Activated CD4-positive, alpha-beta T cell treated with anti-CD3 and anti-CD28 coated beads, Interleukin-10, Interleukin-2, amounts not matched to agents 100 ng/mL and 50 ng/mL, durations not matched to agents 16 hours and 8 hours (primary cell): ENCODE measurements around the gene DUSP2.

Experiments used
- DNase-seq: peaks from one replicate; pipeline ENCODE4 v3.0.0-alpha.2; 2020

Gene DUSP2

DNA sequence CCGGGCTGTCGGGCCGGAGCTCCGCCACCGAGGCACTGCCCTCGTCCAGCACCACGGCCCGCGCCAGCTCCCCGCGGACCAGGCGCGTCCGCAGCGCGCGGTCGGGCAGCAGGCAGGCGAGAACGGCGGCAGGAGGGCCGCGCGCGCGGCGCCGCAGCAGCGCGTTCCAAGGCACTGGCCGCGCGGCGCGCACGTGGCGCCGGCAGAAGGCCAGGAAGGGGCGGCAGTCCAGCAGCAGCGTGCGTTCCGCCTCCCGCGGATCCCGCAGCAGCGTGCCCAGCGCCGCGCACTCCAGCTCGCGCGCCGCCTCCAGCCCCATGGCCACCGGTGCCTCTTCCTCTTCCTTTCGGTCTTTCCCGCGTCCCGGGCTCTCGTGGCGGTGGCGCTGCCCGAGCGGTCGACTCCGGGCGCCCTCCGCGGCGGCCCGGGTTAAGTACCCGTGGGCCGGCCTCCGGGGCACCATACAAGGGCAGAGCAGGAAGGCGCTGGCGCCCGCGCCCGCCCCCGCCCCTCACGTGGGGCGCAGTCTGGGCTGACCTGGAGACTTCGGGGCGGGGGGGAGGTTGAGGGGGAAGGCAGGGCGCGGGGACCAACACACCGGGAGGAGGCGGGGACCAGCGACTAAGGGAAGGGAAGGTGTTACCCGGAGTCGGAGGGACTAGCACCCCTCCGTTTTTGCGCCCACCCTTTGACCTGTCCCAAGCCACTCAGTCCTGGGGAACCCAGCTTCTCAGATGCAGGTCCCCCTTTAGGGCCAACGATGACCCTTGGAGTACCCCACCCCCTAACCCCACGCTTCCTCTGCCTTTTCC is at the start of gene DUSP2:
Gene DUSP2, minus strand, starts transcription at position 405 of the 812 bp plus-strand sequence. Its CDS starts 86 bp downstream, at position 319.
- peak; percentile 96 for DNase-seq

- DNase-seq: no peak
Observed at GRCh38 chr2:96191937-96192670, 46.9 kb upstream of the DUSP2 start.

GRCh38 chr2:96188821-96189526 is 43.7 kb upstream of the DUSP2 start:
- no peak for DNase-seq

- DNase-seq: no peak
Observed at GRCh38 chr2:96186562-96186961, 41.3 kb upstream of the DUSP2 start.

- DNase-seq: no peak
Observed at GRCh38 chr2:96185516-96185915, 40.3 kb upstream of the DUSP2 start.

GRCh38 chr2:96184989-96185388 is 39.7 kb upstream of the DUSP2 start:
- no peak for DNase-seq

- DNase-seq: no peak
Observed at GRCh38 chr2:96184188-96184587, 38.9 kb upstream of the DUSP2 start.

GRCh38 chr2:96181529-96181928 is 36.3 kb upstream of the DUSP2 start:
- DNase-seq: no peak

- DNase-seq: no peak
Observed at GRCh38 chr2:96180521-96180920, 35.3 kb upstream of the DUSP2 start.

DNA sequence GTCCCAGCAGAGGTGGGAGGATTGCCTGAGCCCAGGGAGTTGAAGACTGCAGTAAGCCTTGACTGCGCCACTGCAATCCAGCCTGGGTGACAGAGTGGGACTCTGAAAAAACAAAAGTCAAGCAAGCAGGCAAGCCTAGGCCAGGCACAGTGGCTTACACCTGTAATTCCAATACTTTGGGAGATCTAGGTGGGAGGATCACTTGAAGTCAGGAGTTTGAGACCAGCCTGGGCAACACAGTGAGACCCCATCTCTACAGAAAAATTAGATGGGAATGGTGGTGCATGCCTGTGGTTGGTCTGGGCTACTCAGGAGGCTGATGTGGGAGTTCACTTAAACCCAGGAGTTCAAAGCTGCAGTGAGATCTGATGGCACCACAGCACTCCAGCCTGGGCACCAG is 34.8 kb upstream of the DUSP2 start:
- no peak for DNase-seq

- no peak for DNase-seq
Observed at GRCh38 chr2:96176661-96177060, 31.4 kb upstream of the DUSP2 start.

GRCh38 chr2:96175951-96176350 is 30.7 kb upstream of the DUSP2 start:
- no peak for DNase-seq

DNA sequence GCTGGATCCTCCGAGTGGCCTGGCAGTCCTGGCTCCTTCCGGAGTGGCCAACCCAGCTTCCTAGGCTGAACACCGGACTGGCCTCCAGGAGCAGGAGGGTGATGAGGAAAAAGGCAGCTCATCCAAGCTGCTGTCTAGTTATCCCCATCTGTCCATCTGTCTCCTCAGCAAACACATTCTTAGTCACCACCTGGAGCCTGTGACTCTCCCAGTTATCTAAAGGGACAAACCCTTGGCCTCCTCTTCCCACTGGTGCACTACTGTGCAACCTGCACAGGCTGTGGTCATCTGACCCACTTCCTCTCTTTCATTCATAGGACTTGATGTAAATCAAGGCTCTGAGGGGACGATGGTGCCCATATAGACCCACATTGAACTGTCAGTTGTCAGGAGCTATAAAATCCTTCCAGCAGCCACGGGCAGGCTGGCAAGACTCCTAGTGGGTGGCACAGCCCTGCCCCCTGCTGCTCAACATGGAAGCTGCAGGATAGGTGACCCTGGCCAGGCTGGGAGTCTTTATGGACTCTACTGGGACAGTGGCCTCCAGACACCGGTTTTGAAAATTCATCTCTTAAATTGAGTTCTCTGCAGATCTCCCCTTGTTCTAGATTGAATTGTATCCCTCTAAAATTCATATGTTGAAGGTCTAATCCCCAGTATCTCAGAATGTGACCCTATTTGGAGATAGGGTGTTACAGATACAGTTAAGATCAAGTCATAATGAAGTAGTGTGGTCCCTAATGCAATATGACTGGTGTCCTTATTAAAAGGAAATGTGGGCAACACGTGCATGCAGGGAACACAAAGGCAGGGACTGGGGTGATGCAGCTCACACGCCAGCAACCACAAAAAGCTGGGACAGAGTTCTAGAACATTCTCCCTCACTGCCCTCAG is 29.3 kb upstream of the DUSP2 start:
- DNase-seq: peak; percentile 88

- no peak for DNase-seq
Observed at GRCh38 chr2:96171831-96172230, 26.6 kb upstream of the DUSP2 start.

- no peak for DNase-seq
Observed at GRCh38 chr2:96170626-96171025, 25.4 kb upstream of the DUSP2 start.

- no peak for DNase-seq
Observed at GRCh38 chr2:96169868-96170507, 24.7 kb upstream of the DUSP2 start.

- DNase-seq: no peak
Observed at GRCh38 chr2:96167407-96168013, 22.3 kb upstream of the DUSP2 start.

- peak; percentile 92 for DNase-seq
Observed at GRCh38 chr2:96164459-96165184, 19.4 kb upstream of the DUSP2 start.

- DNase-seq: peak; percentile 72
Observed at GRCh38 chr2:96163768-96164429, 18.7 kb upstream of the DUSP2 start.

- no peak for DNase-seq
Observed at GRCh38 chr2:96163415-96163767, 18.2 kb upstream of the DUSP2 start.
